RWPE1 (cell line): ENCODE data around the gene SNRPA1.

Experiments used
- CTCF ChIA-PET: fragments of 350-600 bp; sonication (Branson Sonifier 250); formaldehyde crosslinking; extraction: SDS; loops from one replicate; lab custom pipeline; 2021; lab: Yijun Ruan, JAX
- POLR2A ChIA-PET: fragments of 400-600 bp; formaldehyde crosslinking; extraction: SDS; loops from one replicate; lab custom pipeline; 2020; ENCODE audit warnings: antibody characterized with exemption; ENCODE audit not compliant: low non-redundant PET; lab: Yijun Ruan, JAX
- DNase-seq: peaks from one replicate; pipeline ENCODE4 v3.0.0; 2012; ENCODE audit warnings: low spot score
- H3K27ac ChIP-seq: fragments of 450-650 bp; 2 replicates; pipeline ENCODE4 v1.5.1; 2017
- CTCF ChIP-seq: fragments of 450-650 bp; conservative IDR thresholded peaks from 2 replicates; pipeline ENCODE4 v1.5.1; 2017; ENCODE audit warnings: low read depth, mild to moderate bottlenecking

Gene SNRPA1

GRCh38 chr15:101325263-101326025 is 30.4 kb upstream of the SNRPA1 start:
- TF ChIP-seq CTCF = no peak
- POLR2A ChIA-PET = no interaction called here
- CTCF ChIA-PET = interaction anchor here (0.7 kb wide), 1 partner anchor 162 kb away, joined by 3 read pairs; no protein-coding TSS in a partner anchor
- H3K27ac ChIP-seq = no peak overlapping the region
- DNase-seq = no peak

- no peak overlapping the region for H3K27ac ChIP-seq
- POLR2A ChIA-PET = no interaction called here
- TF ChIP-seq CTCF = no peak
- CTCF ChIA-PET = no interaction called here
- no peak for DNase-seq
These were observed 29.6 kb upstream of the SNRPA1 start for GRCh38 chr15:101324524-101325177.

GRCh38 chr15:101323793-101324523 is 28.9 kb upstream of the SNRPA1 start:
- no peak overlapping the region for H3K27ac ChIP-seq
- no peak for TF ChIP-seq CTCF
- no peak for DNase-seq
- ChIA-PET CTCF (no interaction called here), POLR2A (no interaction called here)

- no peak overlapping the region for H3K27ac ChIP-seq
- ChIA-PET CTCF (no interaction called here), POLR2A (no interaction called here)
- no peak for DNase-seq
- no peak for TF ChIP-seq CTCF
These were observed 27.9 kb upstream of the SNRPA1 start for GRCh38 chr15:101322854-101323477.

- ChIA-PET POLR2A (no interaction called here), CTCF (no interaction called here)
- H3K27ac ChIP-seq = no peak overlapping the region
- TF ChIP-seq CTCF = no peak
- DNase-seq = no peak
These were observed 27.1 kb upstream of the SNRPA1 start for GRCh38 chr15:101322016-101322695.
